HT1080 (cell line): ENCODE results near the gene PRDM16. TPM values are rescaled to one million over a fixed set of nuclear protein-coding genes. Genes with fewer than 3 reads are reported as not detected.
A peak's percentile ranks its signal among the peaks of the same experiment; 100 is the strongest.

Experiments
- DNase-seq: peaks from one replicate; pipeline ENCODE4 v3.0.0-alpha.2; 2015; ENCODE audit warnings: low read depth
- total RNA-seq: library from RNA; depleted of rRNA; stranded (reverse); fragments of >200 nt; shearing (Covaris generic); gene quantifications from 2 replicates; pipeline ENCODE4 v1.2.3, GENCODE V29; 2014

PRDM16 gene
- total RNA-seq, 1 experiment from 2014 or later = not detected

DNA sequence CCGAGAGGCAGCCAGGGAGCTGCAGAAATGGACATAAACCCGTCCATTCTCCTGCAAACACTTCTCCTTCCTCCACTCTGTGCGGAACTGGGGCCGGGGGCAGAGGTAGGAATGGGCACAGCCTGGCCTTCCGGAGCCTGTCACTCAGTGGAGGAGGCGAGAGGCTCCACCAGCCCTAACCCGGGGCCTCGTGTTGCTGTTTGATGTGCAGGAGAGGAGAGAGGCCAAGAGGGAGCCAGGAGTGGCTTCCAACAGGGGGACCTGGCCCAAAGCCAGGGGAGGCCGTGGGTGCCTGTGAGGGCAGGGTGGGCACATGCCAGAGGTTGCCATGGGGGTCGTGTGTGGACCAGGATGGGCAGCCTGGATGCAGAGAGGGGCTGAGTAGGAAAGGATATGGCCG is 227.3 kb downstream of the PRDM16 start:
- no peak for DNase-seq

DNA sequence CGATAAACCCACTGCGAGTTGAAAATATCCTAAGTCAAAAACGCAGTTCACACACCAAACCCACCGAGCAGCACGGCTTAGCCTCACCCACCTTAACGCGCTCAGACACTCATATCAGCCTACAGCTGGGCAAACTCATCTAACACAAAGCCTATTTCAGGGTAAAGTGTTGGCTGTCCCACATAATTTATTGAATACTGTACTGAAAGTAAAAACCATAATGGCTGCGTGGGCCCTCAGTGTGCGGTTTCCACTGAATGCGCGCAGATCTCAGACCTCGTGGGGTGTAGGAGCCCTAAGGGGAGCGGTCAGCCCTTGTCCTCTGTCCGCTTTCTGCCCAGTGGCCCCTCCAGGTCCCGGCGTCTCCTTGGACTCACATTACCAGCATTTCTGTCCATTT is 227.8 kb downstream of the PRDM16 start:
- DNase-seq = no peak

- no peak for DNase-seq
These were observed 228.8 kb downstream of the PRDM16 start for GRCh38 chr1:3297756-3298155.

DNA sequence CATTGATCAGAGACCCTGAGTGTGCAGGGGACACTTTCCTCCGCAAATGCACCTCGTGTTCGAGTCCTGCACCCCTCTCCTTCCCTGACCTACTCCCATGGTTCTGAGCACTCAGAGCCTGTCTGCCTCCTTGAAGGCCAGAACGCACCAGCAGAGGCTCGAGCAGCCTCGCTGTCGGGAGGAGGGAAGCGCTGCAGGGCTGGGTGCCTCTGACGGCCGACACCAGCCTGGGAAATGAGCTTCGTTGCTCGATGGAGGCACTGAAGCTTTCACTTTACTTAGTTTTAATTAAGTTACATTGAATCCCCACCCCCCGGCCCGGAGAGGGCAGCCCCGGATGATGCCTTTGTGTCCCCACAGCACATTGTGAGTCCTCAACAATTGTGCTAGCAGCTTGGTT is 229.2 kb downstream of the PRDM16 start:
- DNase-seq = no peak

DNA sequence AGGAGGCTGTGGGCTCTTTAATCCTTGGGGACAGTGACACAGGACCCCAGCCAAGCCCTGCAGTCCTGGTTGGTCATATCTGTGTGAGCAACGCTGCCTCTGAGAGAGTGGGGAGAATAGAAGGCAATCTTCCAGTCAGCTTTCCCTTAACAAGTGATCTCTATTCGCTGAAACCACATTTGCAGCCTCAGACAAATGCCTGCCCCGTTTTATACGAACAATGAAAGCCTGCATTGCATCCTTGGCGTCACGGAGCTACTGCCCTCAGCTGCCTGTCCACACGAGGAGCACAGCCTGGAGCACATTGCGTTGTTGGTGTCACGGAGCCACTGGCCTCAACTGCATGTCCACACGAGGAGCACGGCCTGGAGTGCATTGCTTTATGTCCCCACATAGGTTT is 235.2 kb downstream of the PRDM16 start:
- DNase-seq = no peak

DNA sequence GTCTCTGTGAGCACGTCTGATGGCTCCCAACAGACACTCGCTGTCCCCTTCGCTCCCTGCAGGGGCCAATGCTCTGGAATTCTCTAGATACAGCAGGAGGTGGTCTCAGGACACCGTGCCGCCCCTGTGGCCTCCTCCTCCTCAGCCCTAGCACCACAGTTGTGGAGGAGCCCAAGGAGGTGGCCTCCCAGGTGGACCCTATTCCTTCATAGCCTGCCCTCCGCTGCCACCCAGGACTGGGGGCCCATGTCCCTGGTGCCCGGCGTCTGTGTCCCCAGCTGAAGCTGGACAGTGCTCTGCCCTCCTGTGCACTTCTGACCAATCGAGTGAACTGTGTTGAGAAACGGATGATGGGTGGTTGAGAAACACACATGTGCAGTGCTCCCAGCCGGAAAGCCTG is 235.7 kb downstream of the PRDM16 start:
- DNase-seq = no peak

- no peak for DNase-seq
These were observed 236.2 kb downstream of the PRDM16 start for GRCh38 chr1:3305156-3305555.

DNA sequence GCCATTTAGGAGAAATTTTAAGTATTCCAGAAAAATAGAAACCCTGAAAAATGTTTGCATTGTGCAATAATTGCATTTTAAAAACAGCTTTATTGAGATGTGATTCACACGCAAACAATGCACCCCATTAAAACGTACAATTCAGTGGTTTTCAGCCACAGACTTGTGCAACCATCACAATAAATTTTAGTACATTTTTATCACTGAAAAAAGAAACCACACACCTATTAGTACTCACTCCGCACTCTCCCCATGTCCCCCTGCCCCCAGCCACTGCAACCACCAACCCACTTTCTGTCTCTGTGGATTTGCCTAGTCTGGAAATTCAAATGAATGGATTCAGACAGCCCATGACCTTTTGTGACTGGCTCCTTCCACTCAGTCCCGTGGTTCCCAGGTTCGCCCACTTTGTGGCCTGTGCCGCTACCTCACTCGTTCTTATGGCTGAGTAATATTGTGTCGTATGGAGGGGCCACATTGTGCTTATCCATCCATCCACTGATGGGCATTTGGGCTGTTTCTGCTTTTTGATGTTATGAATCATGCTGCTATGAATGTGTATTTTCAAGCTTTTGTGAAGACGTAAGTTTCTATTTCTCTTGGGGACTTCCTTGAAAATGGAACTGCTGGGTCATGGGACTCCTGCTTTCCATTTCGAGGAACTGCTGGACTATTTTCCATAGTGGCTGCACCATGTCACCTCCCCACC is 237.7 kb downstream of the PRDM16 start:
- no peak for DNase-seq

DNA sequence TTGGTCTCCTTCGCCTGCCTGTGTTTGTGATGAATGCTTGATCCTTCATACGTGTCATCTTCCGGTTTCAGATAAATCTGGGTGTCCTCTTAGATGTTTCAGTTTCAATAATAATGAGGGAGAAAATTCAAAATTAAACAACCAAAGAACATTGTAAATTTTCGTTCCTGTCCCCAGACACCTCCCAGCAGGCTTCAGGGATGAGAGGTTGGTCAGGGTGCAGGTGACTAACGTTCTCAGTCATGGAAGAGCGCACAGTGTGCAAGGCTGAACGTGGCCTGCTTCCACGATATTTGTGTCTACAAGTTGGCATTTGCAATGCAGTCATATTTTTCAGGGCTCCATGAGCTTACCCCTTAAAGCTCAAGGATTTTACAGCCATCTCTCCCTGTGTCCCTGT is 238.4 kb downstream of the PRDM16 start:
- DNase-seq = no peak

GRCh38 chr1:3308053-3308452 is 239.1 kb downstream of the PRDM16 start:
- no peak for DNase-seq

DNA sequence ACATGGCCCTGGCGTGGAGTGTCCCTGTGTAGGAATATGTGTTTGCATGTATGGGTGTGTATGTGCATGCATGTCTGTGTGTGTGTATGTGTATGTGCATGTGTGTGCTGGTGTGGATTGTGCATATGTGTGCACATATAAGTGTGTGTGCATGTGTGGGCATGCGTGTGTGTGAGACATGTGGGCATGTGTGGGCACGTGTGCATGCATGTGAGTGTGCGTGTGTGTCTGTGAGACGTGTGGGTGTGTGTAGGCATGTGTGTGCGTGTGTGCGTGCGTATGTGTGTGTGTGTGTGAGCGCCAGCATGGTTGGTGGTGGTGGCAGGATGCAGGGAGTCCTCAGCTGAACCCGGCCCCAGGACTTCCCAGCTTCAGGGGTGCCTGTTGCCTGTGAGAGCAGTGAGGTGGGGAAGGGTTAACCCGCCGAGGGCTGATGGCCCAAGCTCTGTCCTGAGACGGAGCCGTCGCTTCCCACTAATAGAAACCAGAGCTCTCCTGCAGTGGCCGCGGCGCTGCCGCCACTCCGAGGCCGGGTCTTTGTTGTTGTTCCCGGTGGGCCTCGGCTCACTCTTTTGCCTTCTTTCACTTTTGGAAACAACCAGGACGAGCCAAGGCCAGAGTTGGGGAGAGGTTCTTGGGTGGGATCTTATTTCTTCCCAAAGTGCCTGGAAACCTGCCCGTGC is 241.9 kb downstream of the PRDM16 start:
- no peak for DNase-seq

GRCh38 chr1:3311711-3312110 is 242.7 kb downstream of the PRDM16 start:
- DNase-seq = no peak

DNA sequence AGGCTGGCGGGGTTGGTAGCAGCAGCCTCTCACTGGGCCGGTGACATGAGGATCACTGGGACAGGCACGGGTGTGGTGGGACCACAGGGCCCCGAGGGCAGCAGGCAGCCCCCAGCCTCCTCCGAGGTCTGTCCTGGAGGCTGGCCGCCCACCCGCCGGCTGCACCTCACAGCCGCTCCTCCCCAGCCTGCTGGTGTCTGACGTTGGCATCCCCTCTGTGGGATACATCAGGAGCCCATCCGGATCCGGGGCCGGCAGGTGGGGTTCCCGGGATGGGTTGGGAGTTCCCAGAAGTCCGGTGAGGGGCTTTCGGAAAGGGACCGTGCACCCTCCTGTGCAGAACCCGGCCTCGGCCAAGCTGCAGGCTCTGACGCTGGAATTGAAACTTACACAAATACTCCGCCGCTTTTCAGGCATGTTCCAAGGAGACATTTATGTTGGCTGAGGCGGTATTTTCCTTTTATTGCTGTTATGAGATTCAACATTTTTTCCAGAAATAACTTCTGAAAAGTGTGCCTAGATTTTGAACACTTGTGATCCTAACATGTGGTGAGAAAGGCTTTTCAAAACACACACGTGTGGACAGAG is 243.4 kb downstream of the PRDM16 start:
- no peak for DNase-seq

GRCh38 chr1:3312898-3313575 is 244.0 kb downstream of the PRDM16 start:
- peak; percentile 97 for DNase-seq

- DNase-seq = peak; percentile 23
These were observed 244.6 kb downstream of the PRDM16 start for GRCh38 chr1:3313576-3313950.

- DNase-seq = no peak
These were observed 245.7 kb downstream of the PRDM16 start for GRCh38 chr1:3314491-3315381.

GRCh38 chr1:3315399-3316339 is 246.7 kb downstream of the PRDM16 start:
- no peak for DNase-seq

DNA sequence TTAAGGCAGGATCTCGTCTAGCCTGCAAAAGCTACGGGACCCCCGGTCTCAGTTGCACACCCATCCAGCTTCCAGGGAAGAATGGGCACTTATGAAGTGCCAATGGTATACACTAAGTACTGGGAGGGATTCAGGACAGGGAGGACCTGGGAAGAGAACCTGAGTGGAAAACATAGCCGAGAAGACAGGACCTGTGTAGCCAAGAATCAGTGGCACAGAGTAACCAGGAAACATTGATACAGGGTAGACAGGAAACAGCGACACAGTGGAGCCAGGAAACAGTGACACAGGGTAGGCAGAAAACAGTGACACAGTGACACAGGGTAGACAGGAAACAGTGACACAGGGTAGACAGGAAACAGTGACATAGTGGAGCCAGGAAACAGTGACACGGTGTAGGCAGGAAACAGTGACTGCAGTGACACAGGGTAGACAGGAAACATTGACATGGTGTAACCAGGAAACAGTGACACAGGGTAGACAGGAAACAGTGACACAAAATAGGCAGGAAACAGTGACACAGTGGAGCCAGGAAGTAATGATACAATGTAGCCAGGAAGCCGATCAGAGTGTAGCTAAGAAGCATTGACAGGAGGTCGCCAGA is 247.4 kb downstream of the PRDM16 start:
- DNase-seq = no peak

DNA sequence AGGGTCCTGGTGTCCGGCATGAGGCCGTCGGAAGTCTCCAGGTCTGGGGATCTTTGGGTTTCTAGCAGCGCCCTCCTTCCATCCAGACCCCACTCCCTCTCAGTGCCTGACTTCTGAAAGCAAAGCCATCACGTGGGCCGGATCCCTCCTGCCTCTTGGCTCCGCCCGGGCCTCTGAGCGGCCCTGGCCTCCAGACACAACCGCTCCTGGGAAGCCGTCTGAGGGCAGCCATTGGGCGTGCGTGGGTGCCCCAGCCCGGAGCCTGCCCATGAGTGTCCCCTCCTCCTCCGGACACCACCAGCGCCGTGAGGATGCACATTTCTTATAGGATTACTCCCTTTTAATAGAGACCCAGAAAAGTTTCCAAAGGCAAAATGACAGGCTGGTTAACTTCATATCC is 248.5 kb downstream of the PRDM16 start:
- no peak for DNase-seq

- DNase-seq = no peak
These were observed 249.3 kb downstream of the PRDM16 start for GRCh38 chr1:3318329-3318728.
